ENCODE measurements around the gene AFF2. TPM values are rescaled to one million over a fixed set of nuclear protein-coding genes. Genes with fewer than 3 reads are reported as not detected.

AFF2 gene
- total RNA-seq, 1 experiment from 2014 or later: 0.16 TPM

DNA sequence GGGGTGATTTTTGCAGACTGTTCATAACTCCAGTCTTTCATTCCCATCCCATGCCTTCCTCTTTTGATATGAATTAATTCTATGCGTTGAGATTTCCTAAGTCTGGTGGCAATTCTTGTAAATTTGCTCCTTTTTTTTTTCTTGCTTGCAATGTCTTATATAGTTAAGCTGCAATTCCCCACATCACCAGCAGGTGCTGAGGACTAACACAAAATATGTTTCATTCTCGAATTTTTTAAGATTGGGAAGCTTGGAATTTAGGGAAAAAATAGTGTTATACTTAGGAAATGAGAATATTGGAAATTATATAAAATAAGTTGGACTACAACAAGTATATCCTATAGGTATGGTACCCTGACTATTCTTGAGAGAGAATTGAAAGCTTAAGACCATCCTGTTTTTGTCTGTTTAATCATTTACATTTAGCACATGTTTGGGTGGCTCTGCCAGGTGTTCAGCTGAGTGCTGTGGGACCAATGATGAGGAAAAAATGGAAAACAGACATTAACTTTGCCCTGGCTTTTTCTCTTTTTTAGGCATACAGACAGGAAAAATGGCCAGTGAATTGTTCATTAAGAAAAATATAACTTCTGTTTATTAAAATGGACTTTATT lies 30.2 kb downstream of the AFF2 start:
- ChIA-PET CTCF (interaction anchor here (0.7 kb wide), 3 partner anchors 12 to 422 kb away, joined by 3 to 4 read pairs (median 3); no protein-coding TSS in a partner anchor), POLR2A (no interaction called here)
- intact Hi-C loops (cut with micrococcal nuclease; ENCODE audit: unreplicated experiment): no loop called here
- Mint-ChIP-seq H3K4me3 (ENCODE audit: unreplicated experiment) (no peak overlapping the region), H3K27me3 (ENCODE audit: insufficient read depth, unreplicated experiment) (peaks cover 4% of the 10 kb centered on the region), H3K36me3 (ENCODE audit: insufficient read depth, unreplicated experiment) (no peaks in the 10 kb centered on the region), H3K4me1 (ENCODE audit: low read depth, unreplicated experiment) (no peaks in the 10 kb centered on the region), H3K9me3 (ENCODE audit: unreplicated experiment) (no peaks in the 10 kb centered on the region), H3K27ac (ENCODE audit: unreplicated experiment) (no peak overlapping the region)
- Histone ChIP-seq H3K9me3 (no peaks in the 10 kb centered on the region), H3K36me3 (ENCODE audit: control insufficient read depth, insufficient read depth, low read length) (no peaks in the 10 kb centered on the region), H3K4me1 (no peaks in the 10 kb centered on the region), H3K4me3 (ENCODE audit: low read depth, low read length) (no peak overlapping the region), H3K27me3 (replicated peaks; ENCODE audit: control insufficient read depth, insufficient read depth, low read length) (no peaks in the 10 kb centered on the region)
- TF ChIP-seq, protein P1, sequence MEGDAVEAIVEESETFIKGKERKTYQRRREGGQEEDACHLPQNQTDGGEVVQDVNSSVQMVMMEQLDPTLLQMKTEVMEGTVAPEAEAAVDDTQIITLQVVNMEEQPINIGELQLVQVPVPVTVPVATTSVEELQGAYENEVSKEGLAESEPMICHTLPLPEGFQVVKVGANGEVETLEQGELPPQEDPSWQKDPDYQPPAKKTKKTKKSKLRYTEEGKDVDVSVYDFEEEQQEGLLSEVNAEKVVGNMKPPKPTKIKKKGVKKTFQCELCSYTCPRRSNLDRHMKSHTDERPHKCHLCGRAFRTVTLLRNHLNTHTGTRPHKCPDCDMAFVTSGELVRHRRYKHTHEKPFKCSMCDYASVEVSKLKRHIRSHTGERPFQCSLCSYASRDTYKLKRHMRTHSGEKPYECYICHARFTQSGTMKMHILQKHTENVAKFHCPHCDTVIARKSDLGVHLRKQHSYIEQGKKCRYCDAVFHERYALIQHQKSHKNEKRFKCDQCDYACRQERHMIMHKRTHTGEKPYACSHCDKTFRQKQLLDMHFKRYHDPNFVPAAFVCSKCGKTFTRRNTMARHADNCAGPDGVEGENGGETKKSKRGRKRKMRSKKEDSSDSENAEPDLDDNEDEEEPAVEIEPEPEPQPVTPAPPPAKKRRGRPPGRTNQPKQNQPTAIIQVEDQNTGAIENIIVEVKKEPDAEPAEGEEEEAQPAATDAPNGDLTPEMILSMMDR (IDR thresholded peaks at IDR 0.05; ENCODE audit: insufficient read depth in 1 of 2, low read depth in 1 of 2, low read length in 1 of 2, severe bottlenecking in 1 of 2, unreplicated experiment in 1 of 2): peak; percentile 17 to 43
- no TSS peak for BruUV-seq (replicated peaks)
- DNase-seq: peak in 1 of 2 experiments; percentile 6

GRCh38 chrX:148534291-148534690 lies 33.9 kb downstream of the AFF2 start:
- H3K4me3 ChIP-seq (ENCODE audit: low read depth, low read length): no peak overlapping the region
- Mint-ChIP-seq H3K27me3 (ENCODE audit: insufficient read depth, unreplicated experiment) (no peaks in the 10 kb centered on the region), H3K9me3 (ENCODE audit: unreplicated experiment) (no peaks in the 10 kb centered on the region), H3K27ac (ENCODE audit: unreplicated experiment) (no peak overlapping the region), H3K4me1 (ENCODE audit: low read depth, unreplicated experiment) (no peaks in the 10 kb centered on the region), H3K4me3 (ENCODE audit: unreplicated experiment) (no peak overlapping the region), H3K36me3 (ENCODE audit: insufficient read depth, unreplicated experiment) (no peaks in the 10 kb centered on the region)
- TF ChIP-seq, protein P1 (IDR thresholded peaks at IDR 0.05; ENCODE audit: insufficient read depth in 1 of 2, low read depth in 1 of 2, low read length in 1 of 2, severe bottlenecking in 1 of 2, unreplicated experiment in 1 of 2): no peak
- no peaks in the 10 kb centered on the region for H3K9me3 ChIP-seq
- H3K36me3 ChIP-seq (ENCODE audit: control insufficient read depth, insufficient read depth, low read length): no peaks in the 10 kb centered on the region
- DNase-seq: no peak
- POLR2A ChIA-PET: no interaction called here
- BruUV-seq (replicated peaks): no TSS peak
- CTCF ChIA-PET: no interaction called here
- no peaks in the 10 kb centered on the region for H3K27me3 ChIP-seq (replicated peaks; ENCODE audit: control insufficient read depth, insufficient read depth, low read length)
- no peaks in the 10 kb centered on the region for H3K4me1 ChIP-seq
- intact Hi-C loops (cut with micrococcal nuclease; ENCODE audit: unreplicated experiment): no loop called here

GRCh38 chrX:148535639-148536038 lies 35.2 kb downstream of the AFF2 start:
- intact Hi-C loops (cut with micrococcal nuclease; ENCODE audit: unreplicated experiment): no loop called here
- Histone ChIP-seq H3K4me3 (ENCODE audit: low read depth, low read length) (no peak overlapping the region), H3K4me1 (peaks cover 6% of the 10 kb centered on the region; the same call in 1 of the 2 replicates), H3K9me3 (no peaks in the 10 kb centered on the region), H3K27me3 (replicated peaks; ENCODE audit: control insufficient read depth, insufficient read depth, low read length) (no peaks in the 10 kb centered on the region), H3K36me3 (ENCODE audit: control insufficient read depth, insufficient read depth, low read length) (no peaks in the 10 kb centered on the region)
- Mint-ChIP-seq H3K4me3 (ENCODE audit: unreplicated experiment) (no peak overlapping the region), H3K27me3 (ENCODE audit: insufficient read depth, unreplicated experiment) (no peaks in the 10 kb centered on the region), H3K36me3 (ENCODE audit: insufficient read depth, unreplicated experiment) (no peaks in the 10 kb centered on the region), H3K9me3 (ENCODE audit: unreplicated experiment) (no peaks in the 10 kb centered on the region), H3K4me1 (ENCODE audit: low read depth, unreplicated experiment) (no peaks in the 10 kb centered on the region), H3K27ac (ENCODE audit: unreplicated experiment) (no peak overlapping the region)
- POLR2A ChIA-PET: no interaction called here
- DNase-seq: no peak
- no TSS peak for BruUV-seq (replicated peaks)
- CTCF ChIA-PET: no interaction called here
- TF ChIP-seq, protein P1 (IDR thresholded peaks at IDR 0.05; ENCODE audit: insufficient read depth in 1 of 2, low read depth in 1 of 2, low read length in 1 of 2, severe bottlenecking in 1 of 2, unreplicated experiment in 1 of 2): no peak
